ENCODE measurements around the gene PDE10A. TPM values are rescaled to one million over a fixed set of nuclear protein-coding genes. Genes with fewer than 3 reads are reported as not detected.

Gene PDE10A
- total RNA-seq, 6 donors from 2014 or later = 0.89 to 4.9 (median 1.4) TPM

DNA sequence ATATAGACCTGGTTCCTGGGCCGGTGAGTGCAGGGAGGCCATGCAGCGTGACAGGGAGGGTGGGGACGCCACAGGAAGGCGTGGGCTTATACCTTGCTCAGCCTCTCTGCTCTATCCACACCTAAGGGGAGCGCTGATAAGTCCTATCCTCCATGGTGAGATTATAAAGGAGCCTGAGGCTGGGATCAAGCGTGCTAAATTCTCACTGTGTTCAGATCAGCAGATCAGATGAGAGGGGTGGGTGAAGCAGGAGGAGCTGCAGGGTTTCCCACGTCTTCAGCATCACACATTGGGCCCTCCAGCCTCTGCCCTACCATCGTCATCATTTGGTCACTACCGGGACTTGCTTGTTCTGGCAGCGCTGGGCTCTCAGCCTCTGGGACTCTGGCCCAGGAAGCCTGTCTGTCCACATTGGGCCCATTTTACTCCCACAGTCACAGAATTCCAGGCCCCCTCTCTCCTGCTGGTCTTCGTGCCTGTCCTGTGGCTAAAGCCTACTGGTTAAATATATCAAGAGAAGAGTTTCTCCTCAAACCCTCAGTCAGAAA, 29.1 kb upstream of the PDE10A start:
- H3K27ac ChIP-seq = no peak overlapping the region
- H3K27me3 ChIP-seq = no peaks in the 10 kb centered on the region
- no peaks in the 10 kb centered on the region for H3K36me3 ChIP-seq
- no peak overlapping the region for H3K4me3 ChIP-seq
- no peak for DNase-seq
- ATAC-seq (ENCODE audit: low FRiP score in 2 of 2) = no peak
- 84 to 86% methylated on average over 11 of the region's 11 CpGs for WGBS, 2 donors
- H3K4me1 ChIP-seq = no peaks in the 10 kb centered on the region
- no peaks in the 10 kb centered on the region for H3K9me3 ChIP-seq
- TF ChIP-seq EP300 (IDR thresholded peaks at IDR 0.05) = no peak
- TF ChIP-seq POLR2AphosphoS5 (IDR thresholded peaks at IDR 0.05) = no peak
- TF ChIP-seq POLR2A (IDR thresholded peaks at IDR 0.05) = no peak

DNA sequence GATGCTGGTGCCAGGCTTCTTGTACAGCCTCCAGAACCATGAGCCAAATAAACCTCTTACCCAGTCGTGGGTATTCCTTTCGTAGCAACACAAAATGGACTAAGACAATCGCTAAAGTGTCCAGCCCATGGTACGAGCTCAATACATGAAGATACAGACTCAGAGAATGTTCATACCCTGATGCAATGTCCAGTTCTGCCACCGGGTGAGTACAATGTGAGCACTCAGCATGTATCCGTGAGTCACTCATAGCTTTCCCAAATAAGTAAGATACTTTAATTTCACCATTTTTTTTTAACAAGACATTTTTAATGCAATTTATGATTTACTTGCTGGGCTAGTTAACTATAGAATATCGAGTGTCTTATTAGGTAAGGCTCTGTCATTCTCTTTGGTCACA, 26.7 kb upstream of the PDE10A start:
- no peaks in the 10 kb centered on the region for H3K4me1 ChIP-seq
- no peaks in the 10 kb centered on the region for H3K9me3 ChIP-seq
- no peak overlapping the region for H3K4me3 ChIP-seq
- no peaks in the 10 kb centered on the region for H3K27me3 ChIP-seq
- 89 to 90% methylated on average over 7 of the region's 7 CpGs for WGBS, 2 donors
- DNase-seq (no peak), ATAC-seq (ENCODE audit: low FRiP score in 2 of 2) (no peak)
- no peak overlapping the region for H3K27ac ChIP-seq
- no peaks in the 10 kb centered on the region for H3K36me3 ChIP-seq
- no peak for TF ChIP-seq POLR2A (IDR thresholded peaks at IDR 0.05)
- no peak for TF ChIP-seq EP300 (IDR thresholded peaks at IDR 0.05)
- TF ChIP-seq, protein P1, sequence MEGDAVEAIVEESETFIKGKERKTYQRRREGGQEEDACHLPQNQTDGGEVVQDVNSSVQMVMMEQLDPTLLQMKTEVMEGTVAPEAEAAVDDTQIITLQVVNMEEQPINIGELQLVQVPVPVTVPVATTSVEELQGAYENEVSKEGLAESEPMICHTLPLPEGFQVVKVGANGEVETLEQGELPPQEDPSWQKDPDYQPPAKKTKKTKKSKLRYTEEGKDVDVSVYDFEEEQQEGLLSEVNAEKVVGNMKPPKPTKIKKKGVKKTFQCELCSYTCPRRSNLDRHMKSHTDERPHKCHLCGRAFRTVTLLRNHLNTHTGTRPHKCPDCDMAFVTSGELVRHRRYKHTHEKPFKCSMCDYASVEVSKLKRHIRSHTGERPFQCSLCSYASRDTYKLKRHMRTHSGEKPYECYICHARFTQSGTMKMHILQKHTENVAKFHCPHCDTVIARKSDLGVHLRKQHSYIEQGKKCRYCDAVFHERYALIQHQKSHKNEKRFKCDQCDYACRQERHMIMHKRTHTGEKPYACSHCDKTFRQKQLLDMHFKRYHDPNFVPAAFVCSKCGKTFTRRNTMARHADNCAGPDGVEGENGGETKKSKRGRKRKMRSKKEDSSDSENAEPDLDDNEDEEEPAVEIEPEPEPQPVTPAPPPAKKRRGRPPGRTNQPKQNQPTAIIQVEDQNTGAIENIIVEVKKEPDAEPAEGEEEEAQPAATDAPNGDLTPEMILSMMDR (IDR thresholded peaks at IDR 0.05) = no peak
- no peak for TF ChIP-seq POLR2AphosphoS5 (IDR thresholded peaks at IDR 0.05)

DNA sequence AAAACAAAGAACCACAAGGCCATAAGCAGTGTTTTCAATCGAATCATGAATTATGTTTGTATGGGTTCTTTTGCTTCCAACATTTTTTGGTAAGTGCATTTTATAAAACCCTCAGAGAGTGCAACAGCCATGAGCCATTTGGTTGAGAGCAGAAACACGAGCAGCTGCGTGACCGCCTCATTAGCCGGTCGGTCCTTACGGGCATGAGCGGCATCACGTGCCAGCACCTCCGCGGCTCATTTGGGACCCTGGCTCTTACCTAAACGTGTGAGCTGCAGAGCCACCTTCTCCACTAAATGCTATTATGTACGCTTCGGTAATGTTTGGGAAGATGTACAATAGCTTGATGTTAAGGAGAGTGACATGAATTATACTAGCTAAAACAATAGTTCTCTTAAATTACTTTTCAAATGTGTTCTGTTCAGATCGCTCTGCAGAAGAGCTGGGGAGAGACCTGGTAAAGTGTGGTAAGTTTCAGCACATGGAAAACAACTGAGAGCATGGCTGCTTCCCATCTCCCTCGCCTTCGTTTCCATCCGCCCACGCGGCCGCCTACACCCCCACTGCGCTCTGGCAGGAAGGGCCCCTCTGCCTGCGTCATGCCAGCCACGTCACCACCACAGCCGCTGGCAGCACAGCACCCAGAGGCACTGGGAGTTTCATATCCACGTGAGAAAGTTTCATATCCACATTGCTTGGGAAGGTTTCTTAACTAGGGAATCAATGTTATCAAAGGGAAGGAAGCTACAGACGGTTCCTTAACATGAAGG, 23.7 kb upstream of the PDE10A start:
- ATAC-seq (ENCODE audit: low FRiP score in 2 of 2) (no peak), DNase-seq (peak in 1 of 2 donors; percentile 75)
- TF ChIP-seq EP300 (IDR thresholded peaks at IDR 0.05) (no peak), POLR2A (IDR thresholded peaks at IDR 0.05) (no peak), POLR2AphosphoS5 (IDR thresholded peaks at IDR 0.05) (no peak)
- TF ChIP-seq, protein P1 (IDR thresholded peaks at IDR 0.05) = no peak
- Histone ChIP-seq H3K4me1 (no peaks in the 10 kb centered on the region), H3K4me3 (no peak overlapping the region), H3K27ac (no peak overlapping the region), H3K36me3 (no peaks in the 10 kb centered on the region), H3K9me3 (no peaks in the 10 kb centered on the region), H3K27me3 (no peaks in the 10 kb centered on the region)
- 90% methylated on average over 27 of the region's 27 CpGs for WGBS, 2 donors

DNA sequence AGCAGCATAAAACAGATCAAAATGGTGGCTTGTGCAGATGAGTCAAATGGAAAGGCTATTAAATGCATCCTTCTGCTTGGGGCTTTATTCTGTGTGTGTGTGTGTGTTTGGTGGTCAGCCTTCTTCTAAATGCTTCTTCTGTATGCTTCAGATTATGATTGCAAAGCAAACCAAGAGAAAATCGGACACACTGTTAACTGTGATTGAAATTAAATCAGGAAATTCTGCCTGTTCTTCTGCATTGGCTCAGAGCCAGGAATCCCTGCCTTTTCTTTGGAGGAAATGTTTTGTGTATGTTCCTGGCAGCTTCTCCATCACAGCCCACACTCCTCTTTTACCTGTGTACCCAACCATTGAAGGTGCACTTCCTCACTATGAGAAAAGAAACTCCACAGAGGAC, 22.3 kb upstream of the PDE10A start:
- no peak for DNase-seq
- no peak for ATAC-seq (ENCODE audit: low FRiP score in 2 of 2)
- Histone ChIP-seq H3K27me3 (no peaks in the 10 kb centered on the region), H3K9me3 (no peaks in the 10 kb centered on the region), H3K27ac (no peak overlapping the region), H3K36me3 (no peaks in the 10 kb centered on the region), H3K4me3 (no peak overlapping the region), H3K4me1 (no peaks in the 10 kb centered on the region)
- 32 to 50% methylated on average over 1 of the region's 1 CpG for WGBS, 2 donors
- no peak for TF ChIP-seq POLR2A (IDR thresholded peaks at IDR 0.05)
- TF ChIP-seq, protein P1 (IDR thresholded peaks at IDR 0.05) = no peak
- no peak for TF ChIP-seq POLR2AphosphoS5 (IDR thresholded peaks at IDR 0.05)
- no peak for TF ChIP-seq EP300 (IDR thresholded peaks at IDR 0.05)

DNA sequence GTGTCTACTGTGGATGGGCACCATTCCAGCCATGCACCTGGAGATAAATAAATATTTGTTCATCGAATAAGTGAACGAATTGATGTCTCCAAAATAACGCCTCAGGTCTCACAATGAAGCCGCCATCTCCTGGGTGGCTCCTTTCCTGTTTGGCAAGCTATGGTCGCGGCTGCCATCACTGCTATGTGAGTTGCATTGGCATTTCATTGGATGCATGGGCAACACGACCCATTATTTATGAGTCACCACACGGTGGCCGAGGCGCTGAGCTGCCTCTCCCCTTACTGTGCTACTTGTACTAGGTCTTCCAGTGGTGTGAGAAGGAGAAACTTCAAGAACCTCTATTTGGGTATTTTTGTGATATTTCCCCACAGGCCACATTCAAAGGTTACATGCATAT, 21.3 kb upstream of the PDE10A start:
- no peaks in the 10 kb centered on the region for H3K9me3 ChIP-seq
- 86 to 92% methylated on average over 8 to 10 of the region's 10 CpGs for WGBS, 2 donors
- no peak overlapping the region for H3K4me3 ChIP-seq
- TF ChIP-seq, protein P1 (IDR thresholded peaks at IDR 0.05) = no peak
- TF ChIP-seq POLR2AphosphoS5 (IDR thresholded peaks at IDR 0.05) = no peak
- TF ChIP-seq POLR2A (IDR thresholded peaks at IDR 0.05) = no peak
- TF ChIP-seq EP300 (IDR thresholded peaks at IDR 0.05) = no peak
- no peaks in the 10 kb centered on the region for H3K36me3 ChIP-seq
- no peaks in the 10 kb centered on the region for H3K27me3 ChIP-seq
- DNase-seq (no peak), ATAC-seq (ENCODE audit: low FRiP score in 2 of 2) (no peak)
- H3K4me1 ChIP-seq = no peaks in the 10 kb centered on the region
- H3K27ac ChIP-seq = no peak overlapping the region
